GM21576 (cell line): ENCODE measurements around the gene ATG101.

Source experiments
- ATAC-seq: cut with Tn5 transposase; IDR thresholded peaks from one replicate; pipeline ENCODE4 v1.9.1; 2021; ENCODE audit warnings: mild to moderate bottlenecking, moderate library complexity; ENCODE audit not compliant: unreplicated experiment

The ATG101 gene

GRCh38 chr12:52079576-52080402 lies 10.0 kb downstream of the ATG101 start, which contains the start of gene SMIM41:
TSS of gene SMIM41 (plus strand) at chr12:52079704. CDS start at chr12:52079780, 76 bp downstream.
- ATAC-seq, result no peak

GRCh38 chr12:52080403-52081251 lies 10.8 kb downstream of the ATG101 start:
- no peak for ATAC-seq

GRCh38 chr12:52081263-52081733 lies 11.5 kb downstream of the ATG101 start:
- peak; percentile 68 for ATAC-seq

GRCh38 chr12:52082026-52082668 lies 12.4 kb downstream of the ATG101 start:
- ATAC-seq, result no peak

GRCh38 chr12:52082669-52082987 lies 12.8 kb downstream of the ATG101 start:
- ATAC-seq, result no peak

GRCh38 chr12:52082988-52083637 lies 13.3 kb downstream of the ATG101 start:
- ATAC-seq, result no peak

- no peak for ATAC-seq
Observed at GRCh38 chr12:52083638-52083996, 13.8 kb downstream of the ATG101 start.

- ATAC-seq, result no peak
Observed at GRCh38 chr12:52084491-52085231, 14.9 kb downstream of the ATG101 start.

GRCh38 chr12:52085682-52086180 lies 16.0 kb downstream of the ATG101 start:
- ATAC-seq, result no peak

- no peak for ATAC-seq
Observed at GRCh38 chr12:52086366-52086765, 16.6 kb downstream of the ATG101 start.

- ATAC-seq, result no peak
Observed at GRCh38 chr12:52086944-52087835, 17.4 kb downstream of the ATG101 start.

- no peak for ATAC-seq
Observed at GRCh38 chr12:52087961-52088820, 18.4 kb downstream of the ATG101 start.

- ATAC-seq, result no peak
Observed at GRCh38 chr12:52089491-52089890, 19.7 kb downstream of the ATG101 start.

- no peak for ATAC-seq
Observed at GRCh38 chr12:52090291-52090690, 20.5 kb downstream of the ATG101 start.

GRCh38 chr12:52091061-52091460 lies 21.3 kb downstream of the ATG101 start:
- ATAC-seq, result no peak

GRCh38 chr12:52091869-52092268 lies 22.1 kb downstream of the ATG101 start:
- ATAC-seq, result no peak

- ATAC-seq, result no peak
Observed at GRCh38 chr12:52093346-52093745, 23.6 kb downstream of the ATG101 start.
